GM18858 (cell line): ENCODE data around the gene GAK.

Experiments used
- ATAC-seq: cut with Tn5 transposase; IDR thresholded peaks from one replicate; pipeline ENCODE4 v1.9.1; 2021; ENCODE audit not compliant: unreplicated experiment

Gene GAK

GRCh38 chr4:855880-856224, 76.3 kb downstream of the GAK start:
- no peak for ATAC-seq

GRCh38 chr4:854356-854755, 77.8 kb downstream of the GAK start:
- no peak for ATAC-seq

DNA sequence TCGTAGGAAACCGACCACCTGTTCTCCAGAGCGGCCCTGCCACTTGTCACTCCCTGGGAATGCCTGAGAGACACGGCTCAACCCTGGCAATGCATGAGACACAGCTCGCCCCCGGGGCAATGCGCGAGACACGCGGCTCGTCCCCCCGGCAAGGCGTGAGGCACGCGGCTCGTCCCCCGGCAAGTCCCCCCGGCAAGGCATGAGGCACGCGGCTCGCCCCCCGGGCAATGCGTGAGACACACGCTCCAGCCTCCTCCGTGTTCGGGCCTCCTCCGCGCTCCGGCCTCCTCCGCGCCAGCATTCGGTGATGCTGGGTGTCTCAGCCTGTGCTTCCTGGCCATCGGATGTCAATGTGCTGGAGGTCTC, 78.7 kb downstream of the GAK start:
- ATAC-seq, result no peak

DNA sequence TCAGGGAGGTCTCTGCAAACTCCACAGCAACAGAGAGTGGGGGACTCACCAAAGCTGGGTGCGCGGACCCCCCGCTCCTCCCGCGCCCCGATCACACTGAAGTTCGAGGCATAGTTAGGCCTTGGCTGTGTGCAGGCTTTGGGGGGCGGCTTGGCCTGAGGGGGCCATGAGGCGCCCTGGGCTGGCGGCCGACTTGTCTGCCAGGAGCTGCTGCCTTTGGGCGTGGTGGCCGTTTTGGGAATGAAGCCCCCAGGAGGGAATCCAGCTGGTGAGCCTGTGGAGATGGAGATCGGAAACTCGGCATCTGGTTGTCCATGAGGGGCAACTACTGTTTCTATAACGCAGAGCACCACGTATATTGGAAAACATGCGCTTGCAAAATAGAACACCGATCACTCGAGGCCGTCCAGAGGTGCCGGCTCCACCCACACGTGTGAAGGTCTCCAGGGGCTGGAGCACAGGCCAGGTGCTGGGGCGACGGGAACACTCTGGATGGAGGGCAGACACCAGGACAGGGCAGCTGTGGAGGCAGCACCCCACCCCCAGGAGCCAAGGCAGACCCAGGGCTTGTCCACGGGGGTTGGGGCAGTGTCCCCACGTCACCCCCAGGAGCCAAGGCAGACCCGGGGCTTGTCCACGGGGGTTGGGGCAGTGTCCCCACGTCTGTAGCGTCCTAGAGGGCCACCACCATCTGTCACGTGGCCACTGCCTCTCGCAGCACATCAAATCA, 80.2 kb downstream of the GAK start:
- ATAC-seq, result no peak

DNA sequence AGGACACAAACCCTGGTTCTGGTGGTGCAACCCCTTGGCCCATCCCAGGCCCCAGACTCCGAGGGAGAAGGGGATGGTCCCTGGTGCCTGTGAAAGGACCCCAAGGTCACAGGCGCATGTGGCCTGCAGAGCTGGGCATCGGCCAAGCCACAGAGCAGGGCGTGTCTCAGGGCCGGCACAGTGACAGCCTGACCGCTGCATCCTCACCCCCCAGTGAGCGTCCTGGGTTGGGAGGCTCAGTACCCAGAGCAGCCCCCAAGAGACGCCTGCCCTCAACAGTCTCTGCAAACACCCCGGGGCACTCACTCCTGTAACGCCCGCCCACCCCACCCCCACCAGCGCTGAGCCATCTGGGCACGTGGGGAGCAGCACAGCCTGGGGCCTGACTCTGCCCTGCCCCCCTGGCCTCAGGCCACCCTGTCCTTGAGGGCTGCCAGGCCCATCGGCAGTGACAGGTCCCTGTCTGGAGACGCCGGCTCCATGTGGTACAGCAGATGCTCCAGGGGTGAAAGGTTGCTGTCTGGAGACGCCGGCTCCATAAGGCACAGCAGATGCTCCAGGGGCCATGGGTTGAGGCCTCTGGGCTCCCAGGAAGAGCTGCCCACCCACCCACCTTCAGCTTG, 81.7 kb downstream of the GAK start:
- no peak for ATAC-seq

DNA sequence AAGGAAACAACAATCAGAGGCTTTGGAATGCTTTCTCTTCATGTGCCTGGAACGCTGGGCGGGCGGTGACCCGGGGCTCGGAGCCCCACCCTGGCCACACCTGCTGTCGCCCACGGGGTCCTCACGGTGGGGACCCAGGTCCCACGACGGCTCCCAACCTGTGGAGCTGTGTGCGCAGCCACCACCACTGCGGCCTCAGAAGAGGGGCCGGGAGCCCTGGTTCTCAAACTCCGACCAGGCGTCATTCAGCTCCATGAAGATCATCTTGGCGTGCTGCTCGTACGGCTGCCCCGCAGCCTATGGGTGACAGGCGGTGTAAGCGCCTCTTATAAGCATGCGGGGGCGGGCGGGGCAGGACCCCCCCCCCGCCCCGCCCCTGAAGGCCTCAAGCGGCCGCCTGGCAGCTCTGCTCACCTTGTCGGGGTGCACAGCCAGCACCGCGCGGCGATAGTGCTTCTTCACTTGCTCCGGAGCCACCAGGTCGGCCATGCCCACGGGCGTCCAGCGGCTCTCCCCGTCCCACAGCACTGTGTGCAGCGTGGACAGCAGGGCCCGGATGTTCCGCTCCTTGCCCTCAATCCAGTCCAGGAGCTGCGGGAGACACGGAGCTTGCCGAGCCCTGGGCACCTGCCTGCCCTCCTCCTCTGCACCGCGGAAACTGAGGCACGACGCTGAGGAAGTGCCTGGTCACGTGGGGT, 82.5 kb downstream of the GAK start:
- no peak for ATAC-seq

DNA sequence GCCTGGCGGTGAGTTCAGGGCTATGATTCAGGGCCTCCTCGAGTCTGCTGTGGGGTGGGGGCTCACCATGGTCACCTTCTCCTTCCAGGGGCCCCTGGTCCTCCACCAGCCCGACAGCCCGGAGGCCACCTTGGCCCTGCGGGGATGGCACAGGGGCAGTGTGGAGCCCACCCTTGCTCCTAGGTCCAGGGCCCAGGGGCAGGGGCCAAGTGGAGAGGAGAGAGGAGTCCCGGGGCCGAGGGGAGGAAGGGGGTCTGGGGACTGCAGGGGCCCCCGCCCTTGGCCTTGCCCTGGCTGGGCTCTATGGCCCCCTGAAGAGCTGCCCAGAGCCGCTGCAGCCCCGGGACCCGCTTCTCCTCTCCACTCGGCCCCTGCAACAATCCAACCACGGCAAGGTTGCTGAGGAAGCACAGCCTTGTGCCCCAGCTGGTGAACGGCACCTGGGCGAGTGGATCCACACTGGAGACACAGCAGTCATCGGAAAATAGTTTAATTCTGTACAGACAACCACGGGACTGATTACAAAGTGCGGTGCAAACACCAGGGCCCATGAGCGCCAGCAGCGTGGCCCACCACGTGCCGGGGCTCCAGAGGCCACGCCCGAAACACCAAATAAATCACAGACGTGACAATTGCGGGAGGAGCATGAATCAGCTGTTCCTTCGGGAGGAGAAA, 83.2 kb downstream of the GAK start:
- ATAC-seq, result no peak

GRCh38 chr4:848307-848691, 83.8 kb downstream of the GAK start:
- no peak for ATAC-seq

- no peak for ATAC-seq
Observed at GRCh38 chr4:845836-846251, 86.3 kb downstream of the GAK start.

DNA sequence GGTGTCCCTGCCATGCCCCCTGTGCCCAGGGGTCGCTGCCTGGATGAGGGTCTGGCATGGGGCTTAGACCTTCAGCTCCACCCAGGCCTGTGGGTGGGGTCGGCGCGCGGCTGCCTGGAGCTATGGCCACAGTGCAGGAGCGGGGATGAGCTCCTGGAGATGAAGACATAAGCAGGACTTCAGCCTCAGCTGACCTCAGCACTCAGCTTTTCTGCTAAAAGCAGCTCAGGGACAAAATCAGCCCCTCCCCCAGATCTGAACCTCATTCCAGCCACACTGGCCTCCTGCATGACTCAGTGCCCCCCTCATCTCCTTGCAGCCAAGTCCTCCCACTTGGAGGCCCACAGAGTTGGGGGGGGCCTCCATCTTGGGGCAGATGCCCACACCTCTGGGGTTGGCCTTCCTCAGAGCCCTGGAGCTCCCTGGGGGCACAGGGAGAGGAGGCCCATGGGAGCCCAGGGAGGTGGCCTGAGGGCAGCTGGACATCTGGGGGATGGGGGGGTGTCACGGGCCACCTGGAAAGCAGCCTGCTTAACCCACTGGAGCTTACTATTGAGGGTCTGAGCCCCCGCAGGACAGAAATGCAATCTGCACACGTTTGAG, 86.8 kb downstream of the GAK start:
- no peak for ATAC-seq

DNA sequence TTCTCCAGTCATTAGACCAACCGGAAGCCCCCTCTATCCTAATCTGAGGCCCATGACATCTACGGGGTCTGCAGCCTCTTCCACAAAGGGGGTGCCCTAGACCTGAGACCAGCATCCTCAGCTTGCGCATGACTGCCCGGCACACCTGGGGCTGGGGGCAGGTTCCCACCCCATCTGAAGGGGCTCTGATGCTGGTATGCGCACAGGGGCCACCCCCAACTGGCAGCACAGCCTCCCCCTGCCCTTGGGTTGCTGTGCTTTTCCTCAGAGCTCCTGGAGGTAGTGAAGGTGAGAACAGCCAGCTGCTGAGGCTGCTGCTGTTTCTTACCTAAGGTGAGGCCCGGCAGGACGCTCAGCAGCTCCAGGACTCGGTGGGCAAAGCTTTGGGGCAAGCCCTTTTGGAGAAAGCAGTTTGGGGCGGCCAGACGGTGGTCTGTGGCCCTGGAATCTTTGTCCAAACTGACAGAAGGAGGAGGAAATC, 87.3 kb downstream of the GAK start:
- no peak for ATAC-seq

- no peak for ATAC-seq
Observed at GRCh38 chr4:839675-840443, 92.3 kb downstream of the GAK start.

DNA sequence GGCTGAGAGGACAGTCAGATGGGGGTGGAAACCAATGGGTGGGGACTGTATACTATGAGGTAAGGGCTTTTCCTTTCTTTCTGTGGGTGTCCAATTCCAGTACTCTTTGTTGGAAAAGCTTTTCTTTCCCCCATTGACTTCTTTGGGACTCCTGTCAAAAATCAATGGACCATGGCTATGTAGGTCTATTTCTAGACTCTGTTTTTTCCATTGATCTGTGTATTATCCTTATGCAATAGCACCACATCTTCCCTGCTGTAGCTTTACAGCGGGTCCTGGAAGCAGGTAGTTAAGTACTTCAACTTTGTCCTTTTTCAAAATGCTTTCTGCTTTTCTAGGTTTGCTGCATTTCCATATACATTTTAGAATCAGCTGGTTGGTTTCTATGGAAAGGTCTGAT, 94.3 kb downstream of the GAK start:
- ATAC-seq, result no peak

DNA sequence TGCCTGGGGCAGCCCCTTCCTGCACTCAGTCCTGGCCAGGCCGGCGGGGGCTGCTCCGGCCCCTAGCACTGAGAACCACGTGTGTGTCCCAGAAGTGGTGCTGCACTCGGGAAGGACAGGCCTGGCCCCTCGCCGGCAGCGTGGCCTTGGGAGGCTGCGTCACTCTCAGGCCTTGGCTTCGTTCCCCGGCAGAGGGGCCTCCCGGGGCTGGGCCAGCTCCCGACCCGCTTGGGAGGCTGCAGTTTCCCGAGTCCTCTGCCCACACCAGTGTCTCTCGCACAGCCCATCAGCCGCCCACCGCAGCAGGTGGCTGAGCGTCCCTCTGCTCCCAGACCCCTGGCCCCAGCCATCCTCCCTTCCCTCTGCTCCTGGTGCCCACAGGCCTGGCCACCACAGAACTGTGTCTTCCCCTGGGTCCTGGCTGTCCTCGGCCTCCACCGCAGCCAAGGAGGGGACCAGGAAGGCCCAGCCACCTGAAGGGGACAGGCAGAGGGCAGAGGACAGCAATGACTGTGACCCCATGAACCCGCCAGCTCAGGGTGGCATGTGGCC, 95.3 kb downstream of the GAK start:
- no peak for ATAC-seq

- ATAC-seq, result no peak
Observed at GRCh38 chr4:836003-836511, 96.1 kb downstream of the GAK start.

GRCh38 chr4:835148-836002, 96.7 kb downstream of the GAK start:
- ATAC-seq, result no peak

- ATAC-seq, result no peak
Observed at GRCh38 chr4:834368-835147, 97.6 kb downstream of the GAK start.

GRCh38 chr4:833731-834367, 98.3 kb downstream of the GAK start:
- no peak for ATAC-seq
